Small intestine (tissue), 7 donors: ENCODE data around the gene CSF1. TPM values are rescaled to one million over a fixed set of nuclear protein-coding genes. Genes with fewer than 3 reads are reported as not detected.
A peak's percentile ranks its signal among the peaks of the same experiment; 100 is the strongest.

Experiments
- DNase-seq, 2 donors: peaks; one replicate each; pipeline versions ENCODE4 v3.0.0 to v3.0.0-alpha.2; 2013
- FAIRE-seq: peaks from 2 replicates; lab custom pipeline; 2012; peaks lifted over from hg19 to GRCh38; lab: Jason Lieb, UNC
- H3K27ac ChIP-seq, 3 donors: one replicate each; pipeline ENCODE4 v1.5.1; 2013; ENCODE audit warnings: low read length in 2 of 3, mild to moderate bottlenecking in 2 of 3, control low read depth in 1 of 3, inconsistent platforms in 1 of 3, low read depth in 1 of 3, moderate library complexity in 1 of 3
- H3K27me3 ChIP-seq, 3 donors: one replicate each; pipeline ENCODE4 v1.6.1; 2013; ENCODE audit warnings: low read length in 3 of 3, inconsistent platforms in 1 of 3; ENCODE audit not compliant: control insufficient read depth in 3 of 3, insufficient read depth in 3 of 3
- H3K36me3 ChIP-seq, 3 donors: one replicate each; pipeline ENCODE4 v1.6.1; 2013; ENCODE audit warnings: low read length in 3 of 3, inconsistent platforms in 1 of 3, low read depth in 1 of 3, mild to moderate bottlenecking in 1 of 3, moderate library complexity in 1 of 3; ENCODE audit not compliant: control insufficient read depth in 3 of 3, insufficient read depth in 2 of 3
- H3K4me1 ChIP-seq, 3 donors: one replicate each; pipeline ENCODE4 v1.6.1; 2013; ENCODE audit warnings: low read length in 2 of 3, inconsistent platforms in 1 of 3, low read depth in 1 of 3, mild to moderate bottlenecking in 1 of 3, moderate library complexity in 1 of 3; ENCODE audit not compliant: control insufficient read depth in 3 of 3, insufficient read depth in 2 of 3
- H3K4me3 ChIP-seq, 3 donors: one replicate each; pipeline ENCODE4 v1.5.1; 2013; ENCODE audit warnings: low read length in 3 of 3, control low read depth in 1 of 3, inconsistent platforms in 1 of 3, low read depth in 1 of 3, mild to moderate bottlenecking in 1 of 3, moderate library complexity in 1 of 3
- H3K9me3 ChIP-seq, 2 donors: one replicate each; pipeline ENCODE4 v1.6.1; 2013; ENCODE audit warnings: low read depth in 1 of 2, low read length in 1 of 2; ENCODE audit not compliant: control insufficient read depth in 2 of 2, insufficient read depth in 1 of 2
- WGBS, 3 donors: extraction: QIAGEN DNeasy Blood & Tissue Kit; methylation state at CpG; one replicate each; pipeline ENCODE4 v1.1.7; 2013; 5-methylcytosine and 5-hydroxymethylcytosine counted together
- polyA plus RNA-seq, 4 donors: library from polyadenylated mRNA; stranded (reverse) in 3 of 4; unstranded in 1 of 4; fragments of 200-250 nt in 3 of 4; fragments of 120-200 nt in 1 of 4; gene quantifications; one replicate each; pipeline versions ENCODE4 v1.2.1 to v1.2.3, GENCODE V29; 2013
- donor health status: healthy with polysubstance abuse.
- donor health status: control.
- donor health status: control.
- donor health status: Bipolar disorder and iron deficiency.
- donor health status: healthy.

CSF1 gene
- polyA plus RNA-seq, 4 donors: 0.89 to 15.5 (median 4.4) TPM

GRCh38 chr1:109908836-109909235 is 1.8 kb upstream of the CSF1 start:
- Histone ChIP-seq H3K4me1 (peaks cover 0 to 26% (median 0%) of the 10 kb centered on the region in 3 donors), H3K27me3 (peaks cover 0 to 34% (median 0%) of the 10 kb centered on the region in 3 donors), H3K4me3 (no peak overlapping the region), H3K36me3 (peaks cover 0 to 9% (median 0%) of the 10 kb centered on the region in 3 donors), H3K9me3 (no peaks in the 10 kb centered on the region), H3K27ac (no peak overlapping the region)
- FAIRE-seq (no peak), DNase-seq (peak; percentile 61 to 80)
- 32 to 58% (median 36%) methylated on average over 3 of the region's 3 CpGs for WGBS, 3 donors

- no peak overlapping the region for H3K4me3 ChIP-seq
- no peak for FAIRE-seq
These were observed 1.1 kb upstream of the CSF1 start for GRCh38 chr1:109909561-109909960.

GRCh38 chr1:109910963-109911798 is 532 bp downstream of the CSF1 start:
- Histone ChIP-seq H3K4me3 (peak overlapping the region; percentile 58 to 84 (median 68)), H3K27ac (peak overlapping the region in 2 of 3 donors; percentile 42 to 84), H3K4me1 (peaks cover 0 to 26% (median 0%) of the 10 kb centered on the region in 3 donors), H3K36me3 (peaks cover 0 to 20% (median 0%) of the 10 kb centered on the region in 3 donors), H3K9me3 (no peaks in the 10 kb centered on the region), H3K27me3 (peaks cover 0 to 34% (median 0%) of the 10 kb centered on the region in 3 donors)
- no peak for FAIRE-seq
- DNase-seq: no peak
- WGBS, 3 donors: 1 to 2% (median 2%) methylated on average over 38 to 70 of the region's 70 CpGs

More at GRCh38 chr1:109909561-109909960, 1.1 kb upstream of the CSF1 start:
- Histone ChIP-seq H3K4me1 (peaks cover 0 to 26% (median 0%) of the 10 kb centered on the region in 3 donors), H3K27ac (no peak overlapping the region), H3K36me3 (peaks cover 0 to 14% (median 0%) of the 10 kb centered on the region in 3 donors), H3K9me3 (no peaks in the 10 kb centered on the region), H3K27me3 (peaks cover 0 to 34% (median 0%) of the 10 kb centered on the region in 3 donors)
- WGBS, 3 donors: 70 to 91% (median 87%) methylated on average over 3 of the region's 3 CpGs
- DNase-seq: no peak

GRCh38 chr1:109912214-109912861 is 1.7 kb downstream of the CSF1 start:
- no peaks in the 10 kb centered on the region for H3K9me3 ChIP-seq
- peaks cover 0 to 28% (median 0%) of the 10 kb centered on the region in 3 donors for H3K27me3 ChIP-seq
- peak overlapping the region; percentile 13 to 68 (median 58) for H3K4me3 ChIP-seq
- H3K36me3 ChIP-seq: peaks cover 0 to 25% (median 0%) of the 10 kb centered on the region in 3 donors
- H3K27ac ChIP-seq: peak overlapping the region in 1 of 3 donors; percentile 84
- no peak for FAIRE-seq
- DNase-seq: no peak
- peaks cover 0 to 26% (median 0%) of the 10 kb centered on the region in 3 donors for H3K4me1 ChIP-seq
- 37 to 71% (median 69%) methylated on average over 4 of the region's 4 CpGs for WGBS, 3 donors

- H3K36me3 ChIP-seq: peaks cover 0 to 27% (median 0%) of the 10 kb centered on the region in 3 donors
- WGBS, 3 donors: 10 to 32% (median 20%) methylated on average over 1 of the region's 1 CpG
- H3K4me3 ChIP-seq: peak overlapping the region; percentile 12 to 58 (median 13)
- H3K27me3 ChIP-seq: peaks cover 0 to 28% (median 0%) of the 10 kb centered on the region in 3 donors
- peaks cover 0 to 23% (median 0%) of the 10 kb centered on the region in 3 donors for H3K4me1 ChIP-seq
- FAIRE-seq (no peak), DNase-seq (no peak)
- peak overlapping the region in 1 of 3 donors; percentile 84 for H3K27ac ChIP-seq
- no peaks in the 10 kb centered on the region for H3K9me3 ChIP-seq
These were observed 2.2 kb downstream of the CSF1 start for GRCh38 chr1:109912873-109913272.

GRCh38 chr1:109913360-109913879 is 2.8 kb downstream of the CSF1 start:
- peak overlapping the region in 1 of 3 donors; percentile 13 for H3K4me3 ChIP-seq
- peak overlapping the region in 1 of 3 donors; percentile 84 for H3K27ac ChIP-seq
- peaks cover 0 to 28% (median 0%) of the 10 kb centered on the region in 3 donors for H3K36me3 ChIP-seq
- peaks cover 0 to 28% (median 0%) of the 10 kb centered on the region in 3 donors for H3K27me3 ChIP-seq
- H3K4me1 ChIP-seq: peaks cover 0 to 18% (median 0%) of the 10 kb centered on the region in 3 donors
- no peaks in the 10 kb centered on the region for H3K9me3 ChIP-seq
- FAIRE-seq (no peak), DNase-seq (no peak)
- WGBS, 3 donors: 51 to 79% (median 73%) methylated on average over 1 of the region's 1 CpG

GRCh38 chr1:109914587-109915240 is 4.1 kb downstream of the CSF1 start:
- Histone ChIP-seq H3K36me3 (peaks cover 0 to 30% (median 0%) of the 10 kb centered on the region in 3 donors), H3K27ac (peak overlapping the region in 1 of 3 donors; percentile 46), H3K27me3 (peaks cover 0 to 28% (median 0%) of the 10 kb centered on the region in 3 donors), H3K4me1 (peaks cover 0 to 12% (median 0%) of the 10 kb centered on the region in 3 donors), H3K9me3 (no peaks in the 10 kb centered on the region), H3K4me3 (no peak overlapping the region)
- DNase-seq (no peak), FAIRE-seq (no peak)
- WGBS, 3 donors: 74 to 90% (median 80%) methylated on average over 6 of the region's 6 CpGs
